ENCODE results near the gene IFNAR1.

The IFNAR1 gene

GRCh38 chr21:33401630-33401992 lies 76.8 kb downstream of the IFNAR1 start:
- Histone ChIP-seq H3K36me3 (ENCODE audit: low read length) (no peaks in the 10 kb centered on the region), H3K9me2 (replicated peaks; ENCODE audit: insufficient read depth, low read length) (no peaks in the 10 kb centered on the region), H2AFZ (ENCODE audit: low read depth, low read length, severe bottlenecking) (no peak overlapping the region), H3K79me2 (ENCODE audit: insufficient read depth, low read length) (peaks cover 33% of the 10 kb centered on the region), H3K27me3 (ENCODE audit: low read length) (no peaks in the 10 kb centered on the region), H3F3A (ENCODE audit: insufficient read depth) (peaks cover 18% of the 10 kb centered on the region), H3K4me3 (ENCODE audit: insufficient read depth, low read length, poor library complexity, severe bottlenecking) (no peak overlapping the region), H4K20me1 (ENCODE audit: low read depth, low read length) (peaks cover 11% of the 10 kb centered on the region; the same call in 1 of the 2 replicates), H3K9ac (ENCODE audit: low read length) (no peak overlapping the region), H3K27ac (ENCODE audit: low read depth, low read length) (no peak overlapping the region), H3K9me3 (ENCODE audit: insufficient read depth, low read length) (no peaks in the 10 kb centered on the region), H3K4me2 (ENCODE audit: low read depth, low read length, poor library complexity, severe bottlenecking) (no peak overlapping the region)
- no peak for TF ChIP-seq CTCF (IDR thresholded peaks at IDR 0.05; ENCODE audit: insufficient read depth, low read length, poor library complexity, severe bottlenecking)
- no peak for TF ChIP-seq EZH2phosphoT487 (conservative IDR thresholded peaks at IDR 0.05; ENCODE audit: low read length)

- peak overlapping the region; percentile 98 for H3K9ac ChIP-seq (ENCODE audit: low read length)
- peaks cover 18% of the 10 kb centered on the region for H3F3A ChIP-seq (ENCODE audit: insufficient read depth)
- peak overlapping the region; percentile 52 for H2AFZ ChIP-seq (ENCODE audit: low read depth, low read length, severe bottlenecking)
- peaks cover 39% of the 10 kb centered on the region for H3K79me2 ChIP-seq (ENCODE audit: insufficient read depth, low read length)
- H3K4me2 ChIP-seq (ENCODE audit: low read depth, low read length, poor library complexity, severe bottlenecking) = peak overlapping the region; percentile 72
- H3K9me2 ChIP-seq (replicated peaks; ENCODE audit: insufficient read depth, low read length) = no peaks in the 10 kb centered on the region
- no peaks in the 10 kb centered on the region for H3K27me3 ChIP-seq (ENCODE audit: low read length)
- H3K36me3 ChIP-seq (ENCODE audit: low read length) = no peaks in the 10 kb centered on the region
- no peak for TF ChIP-seq CTCF (IDR thresholded peaks at IDR 0.05; ENCODE audit: insufficient read depth, low read length, poor library complexity, severe bottlenecking)
- no peak for TF ChIP-seq EZH2phosphoT487 (conservative IDR thresholded peaks at IDR 0.05; ENCODE audit: low read length)
- H3K9me3 ChIP-seq (ENCODE audit: insufficient read depth, low read length) = no peaks in the 10 kb centered on the region
- peak overlapping the region; percentile 62 for H3K4me3 ChIP-seq (ENCODE audit: insufficient read depth, low read length, poor library complexity, severe bottlenecking)
- peaks cover 14% of the 10 kb centered on the region; the same call in 1 of the 2 replicates for H4K20me1 ChIP-seq (ENCODE audit: low read depth, low read length)
- H3K27ac ChIP-seq (ENCODE audit: low read depth, low read length) = peak overlapping the region; percentile 80
These were observed 77.5 kb downstream of the IFNAR1 start for GRCh38 chr21:33402001-33402979.

GRCh38 chr21:33403128-33403785 lies 78.5 kb downstream of the IFNAR1 start, which contains the start of gene IFNGR2:
IFNGR2 (plus strand) TSS chr21:33403413; CDS start chr21:33403544, 131 bp downstream.
- Histone ChIP-seq H2AFZ (ENCODE audit: low read depth, low read length, severe bottlenecking) (peak within 1 kb of the TSS; percentile 52), H3K9ac (ENCODE audit: low read length) (peak within 1 kb of the TSS; percentile 98), H3K36me3 (ENCODE audit: low read length) (no peaks in the 10 kb centered on the region), H3K27me3 (ENCODE audit: low read length) (no peaks in the 10 kb centered on the region), H3K9me2 (replicated peaks; ENCODE audit: insufficient read depth, low read length) (no peaks in the 10 kb centered on the region), H3K27ac (ENCODE audit: low read depth, low read length) (peak within 1 kb of the TSS; percentile 80), H3K79me2 (ENCODE audit: insufficient read depth, low read length) (peaks cover 48% of the 10 kb centered on the region), H3K9me3 (ENCODE audit: insufficient read depth, low read length) (no peaks in the 10 kb centered on the region), H3K4me2 (ENCODE audit: low read depth, low read length, poor library complexity, severe bottlenecking) (peak within 1 kb of the TSS; percentile 72), H3F3A (ENCODE audit: insufficient read depth) (peaks cover 18% of the 10 kb centered on the region), H3K4me3 (ENCODE audit: insufficient read depth, low read length, poor library complexity, severe bottlenecking) (peak within 1 kb of the TSS; percentile 62), H4K20me1 (ENCODE audit: low read depth, low read length) (peaks cover 14% of the 10 kb centered on the region; the same call in 1 of the 2 replicates)
- no peak for TF ChIP-seq EZH2phosphoT487 (conservative IDR thresholded peaks at IDR 0.05; ENCODE audit: low read length)
- no peak for TF ChIP-seq CTCF (IDR thresholded peaks at IDR 0.05; ENCODE audit: insufficient read depth, low read length, poor library complexity, severe bottlenecking)
